A549 (cell line): Measurements from ENCODE around the gene ZMYND8. TPM values are rescaled to one million over a fixed set of nuclear protein-coding genes. Genes with fewer than 3 reads are reported as not detected.
A peak's percentile ranks its signal among the peaks of the same experiment; 100 is the strongest.

Experiments used
- ATAC-seq, 2 experiments: fragments of 200-7000 bp in 1 of 2; fragments of >200 bp in 1 of 2; cut with Nextera tagmentation in 1 of 2; cut with Tn5 transposase in 1 of 2; 3 replicates each; pipeline versions ENCODE4 v1.8.0 to v1.9.1; 2018 to 2020; ENCODE audit warnings: mild to moderate bottlenecking in 1 of 2, moderate library complexity in 1 of 2
- CTCF ChIA-PET: fragments of 300-600 bp; sonication (Branson Sonifier 250); formaldehyde crosslinking; extraction: SDS; loops from one replicate; lab custom pipeline; 2021; ENCODE audit warnings: antibody characterized with exemption, inconsistent platforms; lab: Yijun Ruan, JAX
- POLR2A ChIA-PET: fragments of 350-600 bp; formaldehyde crosslinking; extraction: SDS; loops from one replicate; lab custom pipeline; 2021; ENCODE audit warnings: antibody characterized with exemption, inconsistent platforms; lab: Yijun Ruan, JAX
- DNase-seq, 2 experiments: peaks; one replicate each; pipeline versions ENCODE4 v3.0.0 to v3.0.0-alpha.2; 2011 to 2016; ENCODE audit warnings: low read depth in 1 of 2, low spot score in 1 of 2
- FAIRE-seq: peaks from 2 replicates; lab custom pipeline; 2011; peaks lifted over from hg19 to GRCh38; lab: Jason Lieb, UNC
- H3K27ac ChIP-seq, 2 experiments: fragments of >200 bp; sonication (Bioruptor Twin); formaldehyde crosslinking; 3 replicates each; pipeline ENCODE4 v1.5.1; 2016 to 2017
- H3K4me1 ChIP-seq: fragments of >200 bp; sonication (Bioruptor Twin); formaldehyde crosslinking; 3 replicates; pipeline ENCODE4 v1.6.1; 2016
- H3K4me2 ChIP-seq: fragments of >200 bp; sonication (Bioruptor Twin); formaldehyde crosslinking; 3 replicates; pipeline ENCODE4 v1.6.1; 2016
- H3K4me3 ChIP-seq: fragments of >200 bp; sonication (Bioruptor Twin); formaldehyde crosslinking; 3 replicates; pipeline ENCODE4 v1.5.1; 2016
- H3K9me3 ChIP-seq: fragments of >200 bp; sonication (Bioruptor Twin); formaldehyde crosslinking; 3 replicates; pipeline ENCODE4 v1.6.1; 2016
- ATOH8 ChIP-seq: fragments of 250-450 bp; sonication (Bioruptor Pico); IDR thresholded peaks from 2 replicates; pipeline ENCODE4 v1.5.0; 2020; ENCODE audit warnings: low read depth, mild to moderate bottlenecking, moderate library complexity
- BHLHE40 ChIP-seq: IDR thresholded peaks from 2 replicates; pipeline ENCODE4 v1.6.1; 2012; ENCODE audit warnings: low read depth, low read length, inconsistent platforms
- CBX2 ChIP-seq: fragments of 200-600 bp; sonication (generic); IDR thresholded peaks from 2 replicates; pipeline ENCODE4 v1.6.1; 2016; ENCODE audit warnings: low read depth, mild to moderate bottlenecking, borderline replicate concordance
- CEBPB ChIP-seq, 2 experiments: fragments of >200 bp in 1 of 2; sonication (Bioruptor Twin) in 1 of 2; formaldehyde crosslinking in 1 of 2; IDR thresholded peaks; 2 replicates each; pipeline ENCODE4 v1.6.1; 2012 to 2016
- CHD4 ChIP-seq: fragments of 200-600 bp; sonication (generic); IDR thresholded peaks from 2 replicates; pipeline ENCODE4 v1.6.1; 2016; ENCODE audit warnings: antibody characterized with exemption, mild to moderate bottlenecking, borderline replicate concordance
- EHF ChIP-seq: fragments of 250-450 bp; sonication (Bioruptor Pico); IDR thresholded peaks from 2 replicates; pipeline ENCODE4 v1.5.0; 2020; ENCODE audit warnings: mild to moderate bottlenecking
- ELK1 ChIP-seq: fragments of 150-350 bp; IDR thresholded peaks from 2 replicates; pipeline ENCODE4 v1.6.1; 2014; ENCODE audit warnings: low read depth, mild to moderate bottlenecking, low read length
- FOSB ChIP-seq: fragments of 250-450 bp; sonication (Bioruptor Pico); IDR thresholded peaks from 2 replicates; pipeline ENCODE4 v1.5.0; 2020; ENCODE audit warnings: mild to moderate bottlenecking, moderate library complexity
- HES2 ChIP-seq: fragments of >200 bp; sonication (Bioruptor Twin); formaldehyde crosslinking; IDR thresholded peaks from 2 replicates; pipeline ENCODE4 v1.6.1; 2016
- HEYL ChIP-seq: fragments of 250-450 bp; sonication (Bioruptor Pico); IDR thresholded peaks from 2 replicates; pipeline ENCODE4 v1.8.0; 2021; ENCODE audit warnings: mild to moderate bottlenecking, moderate library complexity
- HOXA7 ChIP-seq: fragments of 250-450 bp; sonication (Bioruptor Pico); IDR thresholded peaks from 2 replicates; pipeline ENCODE4 v1.5.0; 2020; ENCODE audit warnings: mild to moderate bottlenecking, moderate library complexity
- HOXB13 ChIP-seq: fragments of 250-450 bp; sonication (Bioruptor Pico); IDR thresholded peaks from 2 replicates; pipeline ENCODE4 v1.5.0; 2020; ENCODE audit warnings: low read depth, mild to moderate bottlenecking, moderate library complexity
- JUNB ChIP-seq: fragments of >200 bp; sonication (Bioruptor Twin); formaldehyde crosslinking; IDR thresholded peaks from 2 replicates; pipeline ENCODE4 v1.6.1; 2016
- MAZ ChIP-seq: fragments of 150-350 bp; IDR thresholded peaks from 2 replicates; pipeline ENCODE4 v1.6.1; 2014; ENCODE audit warnings: antibody characterized with exemption, low read depth, low read length, borderline replicate concordance
- MYC ChIP-seq: IDR thresholded peaks from 2 replicates; pipeline ENCODE4 v1.6.1; 2012; ENCODE audit warnings: mild to moderate bottlenecking, inconsistent platforms, low read length, improper control_type of control experiment, borderline replicate concordance
- NPAS2 ChIP-seq: fragments of 250-450 bp; sonication (Bioruptor Pico); IDR thresholded peaks from 2 replicates; pipeline ENCODE4 v1.8.0; 2022; ENCODE audit warnings: mild to moderate bottlenecking, moderate library complexity, borderline replicate concordance
- POLR2A ChIP-seq: IDR thresholded peaks from 2 replicates; pipeline ENCODE4 v1.6.1; 2012; ENCODE audit warnings: mild to moderate bottlenecking, low read length
- RARB ChIP-seq: fragments of 250-450 bp; sonication (Bioruptor Pico); IDR thresholded peaks from 2 replicates; pipeline ENCODE4 v1.8.0; 2021; ENCODE audit warnings: mild to moderate bottlenecking, moderate library complexity
- SMC3 ChIP-seq: fragments of >200 bp; sonication (Bioruptor Twin); formaldehyde crosslinking; IDR thresholded peaks from 3 replicates; pipeline ENCODE4 v1.6.1; 2018; ENCODE audit warnings: inconsistent platforms
- TFCP2L1 ChIP-seq: fragments of 250-450 bp; sonication (Bioruptor Pico); IDR thresholded peaks from 2 replicates; pipeline ENCODE4 v1.5.0; 2021; ENCODE audit warnings: mild to moderate bottlenecking
- TP53 ChIP-seq: fragments of 250-450 bp; sonication (Bioruptor Pico); IDR thresholded peaks from 2 replicates; pipeline ENCODE4 v1.5.0; 2021; ENCODE audit warnings: mild to moderate bottlenecking, moderate library complexity
- ZFP36 ChIP-seq: fragments of 450-650 bp; IDR thresholded peaks from 2 replicates; pipeline ENCODE4 v1.6.1; 2014; ENCODE audit warnings: borderline replicate concordance; ENCODE audit not compliant: partially characterized antibody
- ZNF302 ChIP-seq: fragments of 250-450 bp; sonication (Bioruptor Pico); IDR thresholded peaks from 2 replicates; pipeline ENCODE4 v1.9.0; 2021; ENCODE audit warnings: inconsistent platforms, mild to moderate bottlenecking, moderate library complexity
- WGBS: methylation state at CpG from one replicate; pipeline ENCODE4 v1.1.6; 2017; ENCODE audit errors: missing lambda C conversion rate; 5-methylcytosine and 5-hydroxymethylcytosine counted together
- polyA plus RNA-seq, 4 experiments: library from polyadenylated mRNA; depleted of rRNA in 3 of 4; stranded (reverse); fragments of >200 nt; fragmentation: RNase III in 1 of 4; extraction: RNeasy Plus Mini Kit Qiagen cat#74134 plus additional on column Dnase treatment in 1 of 4; gene quantifications; 2 replicates in 3 of 4; 3 replicates in 1 of 4; pipeline ENCODE4 v1.2.3, GENCODE V29; 2011 to 2017
- TF ChIP-seq, protein P1 (sequence below): IDR thresholded peaks from 2 replicates; pipeline ENCODE4 v1.6.1; 2012
- TF ChIP-seq, protein P2 (sequence below): fragments of >200 bp; sonication (Bioruptor Twin); formaldehyde crosslinking; IDR thresholded peaks from 3 replicates; pipeline ENCODE4 v1.6.1; 2016
- TF ChIP-seq, protein P3 (sequence below): fragments of 250-450 bp; sonication (Bioruptor Pico); IDR thresholded peaks from 2 replicates; pipeline ENCODE4 v1.5.0; 2021; ENCODE audit warnings: mild to moderate bottlenecking, moderate library complexity, borderline replicate concordance

ZMYND8 gene
- polyA plus RNA-seq, 2 of the 4 experiments (the other 2 are of a cell fraction) = 10.4 to 24.9 TPM

DNA sequence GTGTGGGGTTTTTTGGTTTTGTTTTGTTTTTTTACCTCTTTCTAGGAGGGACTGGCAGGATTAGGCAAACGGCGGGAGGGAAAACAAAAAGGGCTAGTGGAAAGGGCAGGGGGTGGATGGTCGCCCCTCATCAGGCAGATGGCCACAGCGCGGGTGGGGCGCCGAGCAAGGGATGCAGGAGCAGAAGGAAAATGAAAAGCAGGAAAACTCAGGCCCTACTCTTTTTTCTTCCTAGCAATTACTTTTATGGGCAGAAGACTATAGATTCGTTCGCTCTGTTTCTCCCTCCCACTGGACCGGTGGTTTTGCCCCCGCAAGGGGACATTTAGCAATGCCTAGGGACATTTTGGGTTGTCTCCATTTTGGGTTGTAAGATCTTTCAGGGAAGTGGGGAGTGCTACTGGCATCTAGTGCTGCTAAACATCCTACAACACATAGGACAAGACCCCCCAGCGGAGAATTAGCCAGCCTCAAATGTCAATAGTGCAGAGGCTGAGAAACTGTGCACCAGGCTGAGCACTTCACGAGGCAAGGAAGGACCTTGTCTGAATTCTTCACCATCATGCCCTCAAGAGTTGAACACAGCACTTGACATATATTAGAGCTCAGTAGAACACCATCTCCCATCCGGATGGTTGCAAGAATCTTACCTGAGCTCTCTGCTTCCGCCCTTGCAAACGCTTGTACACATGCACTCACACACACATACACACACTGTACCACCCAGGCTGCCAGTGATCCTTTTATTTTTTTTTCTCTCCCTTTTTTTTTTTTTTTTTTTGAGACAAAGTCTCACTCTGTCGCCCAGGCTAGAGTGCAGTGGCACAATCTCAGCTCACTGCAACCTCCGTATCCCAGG lies 4.8 kb upstream of the ZMYND8 start:
- FAIRE-seq = no peak

DNA sequence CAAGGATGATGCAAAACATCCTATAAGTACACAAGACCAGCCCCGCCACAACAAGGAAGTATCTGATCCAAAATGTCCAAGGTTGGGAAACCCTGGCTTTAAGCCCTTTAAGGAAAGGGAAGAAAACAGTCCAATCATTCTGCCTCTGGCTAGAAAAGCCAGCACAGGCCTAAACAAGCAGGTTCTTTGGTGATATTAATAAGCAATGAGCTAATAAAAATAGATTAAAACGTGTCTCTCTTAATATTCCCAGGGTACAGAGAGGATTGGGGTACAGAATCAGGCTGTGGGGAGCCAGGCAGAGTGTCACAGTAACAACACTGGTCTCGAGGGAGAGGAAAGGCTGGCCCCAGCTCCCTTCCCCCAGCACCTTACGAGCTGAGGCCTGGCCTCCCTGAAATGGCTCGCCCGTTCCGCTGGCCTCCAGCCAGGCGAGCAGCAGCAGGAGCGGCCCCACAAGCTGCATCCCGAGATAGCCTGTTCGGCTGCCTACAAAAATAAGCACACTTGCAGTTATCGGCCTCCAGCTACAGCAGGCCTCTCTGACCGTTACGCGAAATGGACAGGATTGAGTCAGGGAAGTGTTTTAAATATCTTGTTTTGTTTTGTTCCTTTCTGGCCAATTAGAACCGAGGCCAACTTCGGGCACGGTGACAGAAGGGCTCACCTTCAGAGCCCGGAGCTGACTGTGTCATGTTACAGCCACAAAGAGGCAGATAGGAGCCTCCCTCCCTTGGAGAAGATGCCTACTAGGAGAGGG lies 4.0 kb upstream of the ZMYND8 start:
- Histone ChIP-seq H3K27ac (peak overlapping the region; percentile 100), H3K4me3 (no peak overlapping the region; the same call in 2 of the 3 replicates), H3K4me1 (peaks cover 75% of the 10 kb centered on the region), H3K4me2 (peak overlapping the region; percentile 68), H3K9me3 (no peaks in the 10 kb centered on the region)
- DNase-seq (peak; percentile 51 to 96), ATAC-seq (peak; percentile 55 to 63), FAIRE-seq (no peak)
- ChIA-PET CTCF (interaction anchor here (0.6 to 14.5 kb wide), 5 partner anchors 17 to 87 kb away, joined by 3 to 137 read pairs (median 5); no protein-coding TSS in a partner anchor), POLR2A (interaction anchor here (0.6 to 6.4 kb wide), 15 partner anchors 9 to 260 kb away, joined by 3 to 83 read pairs (median 4); partner anchors contain the start of gene NCOA3)
- 1% methylated on average over 19 of the region's 19 CpGs for WGBS
- TF ChIP-seq MYC = 0 out of 2 replicates have a peak, but pooled peaks have one; percentile 21
- peak; percentile 93 to 96 for TF ChIP-seq CEBPB (IDR thresholded peaks at IDR 0.05)
- TF ChIP-seq HOXA7 (CRISPR knock-in tag) = no peak
- peak; percentile 61; the same call in 1 of the 2 replicates for TF ChIP-seq HEYL (CRISPR knock-in tag)
- no peak for TF ChIP-seq CBX2
- TF ChIP-seq TFCP2L1 = no peak
- TF ChIP-seq CHD4 = no peak
- TF ChIP-seq TP53 (CRISPR knock-in tag) = peak; percentile 33
- TF ChIP-seq MAZ = no peak
- TF ChIP-seq SMC3 = peak; percentile 32; the same call in 1 of the 3 replicates
- TF ChIP-seq EHF (CRISPR knock-in tag) = peak; percentile 86; the same call in 1 of the 2 replicates
- TF ChIP-seq, protein P1, sequence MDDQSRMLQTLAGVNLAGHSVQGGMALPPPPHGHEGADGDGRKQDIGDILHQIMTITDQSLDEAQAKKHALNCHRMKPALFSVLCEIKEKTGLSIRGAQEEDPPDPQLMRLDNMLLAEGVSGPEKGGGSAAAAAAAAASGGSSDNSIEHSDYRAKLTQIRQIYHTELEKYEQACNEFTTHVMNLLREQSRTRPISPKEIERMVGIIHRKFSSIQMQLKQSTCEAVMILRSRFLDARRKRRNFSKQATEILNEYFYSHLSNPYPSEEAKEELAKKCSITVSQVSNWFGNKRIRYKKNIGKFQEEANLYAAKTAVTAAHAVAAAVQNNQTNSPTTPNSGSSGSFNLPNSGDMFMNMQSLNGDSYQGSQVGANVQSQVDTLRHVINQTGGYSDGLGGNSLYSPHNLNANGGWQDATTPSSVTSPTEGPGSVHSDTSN = no peak

More for the DNA sequence above, 4.8 kb upstream of the ZMYND8 start:
- 65% methylated on average over 18 of the region's 18 CpGs for WGBS
- H3K9me3 ChIP-seq = no peaks in the 10 kb centered on the region
- CTCF ChIA-PET = interaction anchor here (0.6 to 14.5 kb wide), 8 partner anchors 16 to 1115 kb away, joined by 3 to 137 read pairs (median 4); no protein-coding TSS in a partner anchor
- H3K4me3 ChIP-seq = no peak overlapping the region; the same call in 2 of the 3 replicates
- TF ChIP-seq NPAS2 (CRISPR knock-in tag) (no peak), TP53 (CRISPR knock-in tag) (0 out of 2 replicates have a peak, but pooled peaks have one; percentile 8), ZFP36 (no peak), HOXB13 (CRISPR knock-in tag) (no peak), BHLHE40 (no peak), ELK1 (no peak), MAZ (no peak), HES2 (no peak), CBX2 (no peak), POLR2A (no peak), FOSB (CRISPR knock-in tag) (0 out of 2 replicates have a peak, but pooled peaks have one; percentile 53), ZNF302 (no peak), ATOH8 (no peak), RARB (CRISPR knock-in tag) (no peak), JUNB (no peak)
- TF ChIP-seq, protein P2, sequence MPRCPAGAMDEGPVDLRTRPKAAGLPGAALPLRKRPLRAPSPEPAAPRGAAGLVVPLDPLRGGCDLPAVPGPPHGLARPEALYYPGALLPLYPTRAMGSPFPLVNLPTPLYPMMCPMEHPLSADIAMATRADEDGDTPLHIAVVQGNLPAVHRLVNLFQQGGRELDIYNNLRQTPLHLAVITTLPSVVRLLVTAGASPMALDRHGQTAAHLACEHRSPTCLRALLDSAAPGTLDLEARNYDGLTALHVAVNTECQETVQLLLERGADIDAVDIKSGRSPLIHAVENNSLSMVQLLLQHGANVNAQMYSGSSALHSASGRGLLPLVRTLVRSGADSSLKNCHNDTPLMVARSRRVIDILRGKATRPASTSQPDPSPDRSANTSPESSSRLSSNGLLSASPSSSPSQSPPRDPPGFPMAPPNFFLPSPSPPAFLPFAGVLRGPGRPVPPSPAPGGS = no peak
- TF ChIP-seq, protein P3, sequence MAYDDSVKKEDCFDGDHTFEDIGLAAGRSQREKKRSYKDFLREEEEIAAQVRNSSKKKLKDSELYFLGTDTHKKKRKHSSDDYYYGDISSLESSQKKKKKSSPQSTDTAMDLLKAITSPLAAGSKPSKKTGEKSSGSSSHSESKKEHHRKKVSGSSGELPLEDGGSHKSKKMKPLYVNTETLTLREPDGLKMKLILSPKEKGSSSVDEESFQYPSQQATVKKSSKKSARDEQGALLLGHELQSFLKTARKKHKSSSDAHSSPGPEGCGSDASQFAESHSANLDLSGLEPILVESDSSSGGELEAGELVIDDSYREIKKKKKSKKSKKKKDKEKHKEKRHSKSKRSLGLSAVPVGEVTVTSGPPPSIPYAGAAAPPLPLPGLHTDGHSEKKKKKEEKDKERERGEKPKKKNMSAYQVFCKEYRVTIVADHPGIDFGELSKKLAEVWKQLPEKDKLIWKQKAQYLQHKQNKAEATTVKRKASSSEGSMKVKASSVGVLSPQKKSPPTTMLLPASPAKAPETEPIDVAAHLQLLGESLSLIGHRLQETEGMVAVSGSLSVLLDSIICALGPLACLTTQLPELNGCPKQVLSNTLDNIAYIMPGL (CRISPR knock-in tag) = no peak
- H3K4me2 ChIP-seq = peak overlapping the region; percentile 68
- no peak for ATAC-seq
- H3K4me1 ChIP-seq = peaks cover 67% of the 10 kb centered on the region
- H3K27ac ChIP-seq = peak overlapping the region; percentile 100
- POLR2A ChIA-PET = interaction anchor here (0.6 to 6.4 kb wide), 15 partner anchors 10 to 142 kb away, joined by 3 to 83 read pairs (median 5); partner anchors contain the start of gene NCOA3
- no peak for DNase-seq
